ENCODE measurements around the gene TP63.
"Not testable (repeated sequence)": the region's sequence is repeated elsewhere in the genome, so short reads cannot be mapped to it uniquely, and the experiment has no call there.

The TP63 gene

DNA sequence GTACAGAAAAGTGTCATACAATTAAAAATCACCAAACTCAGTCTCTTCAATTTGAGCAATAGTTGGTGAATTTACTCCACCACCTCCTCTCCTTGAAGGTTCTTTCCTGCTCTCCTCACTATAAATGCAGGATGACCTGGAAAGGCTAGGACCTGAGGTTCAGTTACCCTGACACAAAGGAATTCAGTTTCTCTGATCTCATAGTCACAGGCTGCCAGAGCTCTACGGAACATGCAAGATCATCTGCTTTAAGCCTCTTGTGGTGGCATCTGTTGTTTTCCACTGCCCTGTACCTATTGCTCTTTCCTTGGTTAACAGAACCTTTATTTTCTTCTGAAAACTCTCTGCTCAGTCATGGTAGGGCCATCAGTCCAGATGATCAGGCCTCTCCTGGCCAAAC, 4.9 kb upstream of the TP63 start:
- no peak for DNase-seq

GRCh38 chr3:189629803-189630455, 1.3 kb upstream of the TP63 start:
- no peak for DNase-seq

DNA sequence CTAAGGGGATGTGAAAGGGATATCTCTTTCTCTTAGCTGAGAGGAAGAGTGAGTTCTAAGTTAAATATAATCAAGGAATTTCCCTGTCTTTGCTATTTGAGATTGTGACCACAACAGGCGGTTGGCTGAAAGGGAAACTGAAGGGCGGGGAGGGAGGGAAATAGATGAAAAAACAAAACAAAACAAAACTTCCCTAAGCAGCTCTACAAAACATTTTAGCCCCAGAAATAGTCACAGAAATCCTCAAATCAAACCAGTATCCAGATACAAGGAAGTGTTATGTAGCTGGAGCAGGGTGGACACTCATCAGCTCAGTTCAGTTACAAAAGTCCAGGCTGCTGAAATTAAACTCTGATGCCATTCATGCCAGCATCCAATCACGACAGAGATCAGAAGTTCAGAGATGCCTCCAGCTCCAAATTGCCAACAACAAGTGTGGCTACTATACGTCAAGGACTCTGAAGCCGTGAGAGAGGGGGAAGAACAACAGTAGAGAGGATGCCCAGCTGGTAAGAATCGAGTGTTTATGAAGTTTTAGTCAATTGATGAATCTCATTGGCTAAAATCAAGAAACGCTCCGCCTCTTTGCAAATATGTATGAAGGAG, 319 bp upstream of the TP63 start:
- DNase-seq = no peak

DNA sequence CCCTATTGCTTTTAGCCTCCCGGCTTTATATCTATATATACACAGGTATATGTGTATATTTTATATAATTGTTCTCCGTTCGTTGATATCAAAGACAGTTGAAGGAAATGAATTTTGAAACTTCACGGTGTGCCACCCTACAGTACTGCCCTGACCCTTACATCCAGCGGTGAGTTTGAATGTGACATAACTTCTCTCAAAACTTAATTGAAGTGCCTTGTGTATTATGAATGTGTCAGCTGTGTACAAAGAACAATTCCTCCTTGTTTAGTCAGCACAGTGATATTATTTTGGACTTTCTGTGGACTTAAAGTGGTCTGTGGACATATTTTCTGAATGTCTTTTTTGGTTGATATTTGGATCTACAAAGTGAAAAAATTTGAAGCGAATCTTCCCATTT, 220 bp downstream of the TP63 start:
- DNase-seq = no peak

DNA sequence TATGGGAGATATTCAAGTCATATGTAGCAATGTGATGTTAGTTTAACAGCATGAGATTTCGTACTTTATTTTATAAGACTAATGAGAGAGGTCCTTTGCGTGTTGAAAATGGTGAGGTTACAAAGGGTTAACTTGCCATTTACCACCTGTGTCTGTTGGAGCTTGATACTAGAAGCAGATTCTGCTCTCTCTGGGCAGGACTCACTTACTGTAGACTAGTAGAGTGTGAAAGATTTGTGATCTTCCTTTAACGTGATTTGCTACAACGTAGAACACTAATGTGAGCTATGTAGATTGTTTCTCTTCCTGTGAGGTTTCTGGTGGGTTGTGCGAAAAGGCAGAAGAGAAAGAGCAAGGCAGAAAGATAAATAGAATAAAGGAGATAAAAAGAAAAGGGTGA, 1.1 kb downstream of the TP63 start:
- no peak for DNase-seq

DNA sequence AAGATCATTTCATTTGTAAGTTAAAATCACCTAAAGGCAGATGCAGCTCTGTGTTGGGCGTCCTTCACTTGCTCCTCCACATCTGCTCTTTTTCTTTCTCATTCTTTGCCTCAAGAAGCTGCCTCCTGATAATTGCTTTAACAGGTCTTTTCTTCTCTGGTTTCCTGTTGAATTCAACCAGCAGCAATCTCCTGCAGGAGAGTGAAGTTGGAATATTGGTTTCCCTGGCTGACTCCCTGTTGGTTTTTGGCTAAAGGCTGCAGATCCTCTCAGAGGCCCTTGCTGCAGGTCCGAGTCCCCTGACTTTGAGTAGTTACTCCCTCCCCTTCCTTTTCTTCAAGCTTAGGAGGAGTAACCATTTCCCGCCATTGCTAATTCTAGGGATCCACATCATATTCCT, 4.2 kb downstream of the TP63 start:
- DNase-seq = no peak

GRCh38 chr3:189636048-189636447, 4.9 kb downstream of the TP63 start:
- no peak for DNase-seq

DNA sequence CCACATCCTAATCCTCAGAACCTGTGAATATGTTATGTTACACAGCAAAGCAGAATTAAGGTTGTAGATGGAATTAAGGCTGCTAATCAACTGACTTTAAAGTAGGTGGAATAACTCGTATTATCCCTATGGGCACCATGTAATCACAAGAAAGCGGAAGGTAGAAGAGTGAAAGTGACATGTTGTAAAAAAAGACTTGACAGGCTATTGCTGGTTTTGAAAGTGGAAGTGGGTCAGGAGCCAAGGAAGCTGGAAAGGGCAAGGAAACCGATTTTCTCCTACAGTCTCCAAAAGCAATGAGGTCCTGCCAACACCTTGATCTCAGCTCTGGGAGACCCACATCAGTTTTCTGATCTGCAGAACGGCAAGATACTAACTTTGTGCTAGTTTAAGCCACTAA, 6.6 kb downstream of the TP63 start:
- no peak for DNase-seq

- no peak for DNase-seq
Observed at GRCh38 chr3:189638276-189639031, 7.3 kb downstream of the TP63 start.

DNA sequence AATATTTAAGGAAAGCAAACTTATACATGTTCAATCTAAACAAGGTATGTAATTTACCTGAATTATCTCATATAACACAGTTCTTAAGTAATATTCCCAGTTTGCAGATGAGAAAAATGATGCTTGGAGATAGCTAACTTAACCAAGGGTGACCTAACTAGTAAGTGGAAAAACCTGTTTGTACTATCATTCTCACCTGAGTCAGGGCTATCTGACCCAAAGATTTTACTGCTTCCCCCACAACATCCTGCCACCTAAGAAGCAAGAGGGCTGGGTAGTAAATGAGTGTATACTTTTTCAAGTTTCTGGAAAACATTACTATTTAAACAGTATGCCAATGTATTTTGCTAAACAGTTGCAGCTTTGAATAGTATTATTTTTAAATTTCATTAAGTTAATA, 10.6 kb downstream of the TP63 start:
- DNase-seq = no peak

DNA sequence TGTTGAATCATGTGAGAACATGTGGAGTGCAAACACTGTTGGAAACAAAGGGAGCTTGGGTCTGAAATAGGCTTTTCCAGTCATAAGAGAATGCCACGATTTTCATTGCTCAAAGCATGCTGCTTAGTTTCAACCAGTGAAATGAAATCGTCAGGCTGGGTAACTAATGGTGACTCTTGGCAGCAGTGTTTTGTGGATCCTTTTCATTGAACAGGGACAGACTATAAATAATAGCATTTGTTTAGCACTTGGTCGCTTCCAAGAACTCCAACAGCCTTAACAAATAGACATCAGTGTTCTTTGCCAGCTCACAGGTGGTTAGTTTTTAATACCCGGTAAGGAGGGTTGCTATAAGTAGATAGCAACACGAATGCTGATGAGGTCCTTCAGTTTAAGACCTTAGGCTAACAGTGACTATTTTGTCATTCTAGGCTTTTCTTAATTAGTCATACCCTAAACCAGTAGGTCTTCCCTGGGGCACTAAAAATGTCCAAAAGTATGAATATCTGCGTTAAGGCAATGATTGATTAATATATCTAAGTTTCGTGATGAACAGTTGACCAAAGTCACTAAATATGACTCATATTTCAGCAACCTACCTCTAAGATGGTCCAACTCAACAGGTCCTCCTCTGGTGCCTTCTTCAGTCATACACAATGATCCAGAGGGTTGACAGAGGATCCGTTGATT, 15.8 kb downstream of the TP63 start:
- no peak for DNase-seq

GRCh38 chr3:189652042-189652441, 20.9 kb downstream of the TP63 start:
- peak; percentile 5 for DNase-seq

- DNase-seq = no peak
Observed at GRCh38 chr3:189655617-189656016, 24.4 kb downstream of the TP63 start.

- no peak for DNase-seq
Observed at GRCh38 chr3:189659571-189659970, 28.4 kb downstream of the TP63 start.

DNA sequence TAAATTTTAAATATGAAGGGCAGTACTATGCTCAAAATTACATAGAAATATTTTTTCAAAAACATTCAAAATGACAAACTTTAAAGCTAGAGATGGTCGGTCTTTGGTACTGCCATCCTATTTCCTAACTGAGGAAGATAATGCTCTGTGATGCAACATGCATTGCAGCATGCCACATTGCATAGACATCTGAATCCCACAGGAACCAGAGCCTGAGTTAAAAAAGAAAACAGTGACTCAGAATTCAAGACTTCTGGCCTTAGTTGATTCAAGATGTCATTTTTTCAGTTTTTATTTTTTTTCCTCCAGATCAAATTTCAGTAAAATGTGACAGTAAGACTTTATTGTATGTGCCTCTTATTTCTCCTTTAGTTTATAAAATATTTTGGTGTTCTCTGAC, 33.1 kb downstream of the TP63 start:
- DNase-seq = no peak

DNA sequence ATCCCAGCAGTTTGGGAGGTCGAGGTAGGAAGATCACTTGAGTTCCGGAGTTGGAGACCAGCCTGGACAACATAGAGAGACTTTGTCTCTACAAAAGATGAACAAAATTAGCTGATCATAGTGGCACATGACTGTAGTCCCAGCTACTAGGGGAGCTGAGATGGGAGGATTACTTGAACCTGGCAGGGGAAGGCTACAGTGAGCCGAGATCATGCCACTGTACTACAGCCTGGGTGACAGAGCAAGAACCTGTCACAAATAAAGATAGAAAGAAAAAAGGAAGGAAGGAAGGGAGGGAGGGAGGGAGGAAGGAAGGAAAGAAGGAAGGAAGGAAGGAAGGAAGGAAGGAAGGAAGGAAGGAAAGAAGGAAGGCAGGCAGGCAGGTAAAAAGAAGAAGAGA, 41.2 kb downstream of the TP63 start:
- DNase-seq = not testable (repeated sequence)

GRCh38 chr3:189673535-189673934, 42.3 kb downstream of the TP63 start:
- no peak for DNase-seq

DNA sequence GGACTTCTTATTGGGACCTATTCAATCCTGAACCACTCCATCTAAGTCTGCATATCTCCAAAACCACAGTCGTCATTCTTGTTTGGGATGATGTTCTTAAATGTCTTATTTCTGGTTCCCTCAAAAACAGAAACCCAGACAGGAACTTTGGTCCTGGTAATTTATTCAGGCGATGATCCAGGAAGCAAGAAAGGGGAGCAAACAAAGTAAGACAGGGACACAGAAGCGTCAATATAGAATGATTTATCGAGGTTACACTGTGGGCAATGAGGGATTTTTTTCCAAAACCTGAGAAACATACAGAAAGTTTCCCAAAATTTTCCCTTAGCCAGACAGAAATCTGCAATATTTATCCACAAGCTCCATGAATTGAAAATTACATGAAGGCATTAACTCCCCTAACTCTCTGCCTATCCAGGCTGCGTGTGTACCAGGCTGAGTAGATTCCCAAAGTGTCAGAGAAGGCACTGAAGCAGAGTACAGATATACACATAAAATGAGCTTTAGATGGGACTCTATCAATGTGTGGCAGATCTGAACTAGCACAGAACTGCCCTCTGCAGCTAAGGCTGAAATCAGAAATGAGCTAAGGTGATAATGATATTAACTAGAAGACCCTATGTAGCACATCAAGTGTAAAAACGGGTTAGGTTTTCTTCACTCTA, 43.2 kb downstream of the TP63 start:
- DNase-seq = no peak

GRCh38 chr3:189677667-189678066, 46.5 kb downstream of the TP63 start:
- DNase-seq = no peak

GRCh38 chr3:189680723-189681122, 49.5 kb downstream of the TP63 start:
- no peak for DNase-seq

- DNase-seq = no peak
Observed at GRCh38 chr3:189683546-189684255, 52.5 kb downstream of the TP63 start.

- DNase-seq = no peak
Observed at GRCh38 chr3:189684317-189684716, 53.1 kb downstream of the TP63 start.

DNA sequence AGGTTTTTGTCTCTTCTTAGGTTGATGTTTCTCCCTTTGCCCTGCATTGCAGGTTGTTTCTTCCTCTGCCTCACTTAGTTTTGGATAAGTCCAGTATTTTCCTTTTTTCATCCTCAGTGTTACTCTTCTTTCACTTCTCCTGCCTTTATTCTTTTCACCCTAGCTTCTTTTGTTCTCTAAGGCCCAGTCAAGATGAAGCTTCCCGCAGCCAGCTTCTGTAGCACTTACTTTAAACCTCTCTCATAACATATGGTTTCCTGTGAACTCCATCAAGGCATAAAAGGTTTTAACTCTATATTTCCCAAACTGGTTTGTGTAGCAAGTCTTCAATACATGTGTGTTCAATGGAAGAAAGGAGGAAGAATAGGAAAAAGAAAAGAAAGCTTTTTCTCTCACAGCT, 54.1 kb downstream of the TP63 start:
- no peak for DNase-seq
